Uterus (tissue), 4 donors: ENCODE data around the gene TIFAB. TPM values are rescaled to one million over a fixed set of nuclear protein-coding genes. Genes with fewer than 3 reads are reported as not detected.

Experiments used
- DNase-seq, 2 donors: peaks; one replicate each; pipeline ENCODE4 v3.0.0-alpha.2; 2019 to 2020
- H3K27ac ChIP-seq, 2 donors: fragments of 200-600 bp; sonication (generic); 1 replicate in 1 of 2; 2 replicates in 1 of 2; pipeline ENCODE4 v1.5.1; 2016 to 2018
- H3K27me3 ChIP-seq, 2 donors: fragments of 200-600 bp; sonication (generic); one replicate each; pipeline ENCODE4 v1.5.1; 2018 to 2019; ENCODE audit warnings: control low read depth in 1 of 2
- H3K36me3 ChIP-seq, 2 donors: fragments of 200-600 bp; sonication (generic); one replicate each; pipeline ENCODE4 v1.5.1; 2019; ENCODE audit warnings: control low read depth in 1 of 2
- H3K4me1 ChIP-seq, 2 donors: fragments of 200-600 bp; sonication (generic); one replicate each; pipeline ENCODE4 v1.5.1; 2018 to 2019; ENCODE audit warnings: control low read depth in 1 of 2
- H3K4me3 ChIP-seq, 2 donors: fragments of 200-600 bp; sonication (generic); 1 replicate in 1 of 2; 2 replicates in 1 of 2; pipeline ENCODE4 v1.5.1; 2018 to 2019; ENCODE audit warnings: mild to moderate bottlenecking in 1 of 2
- H3K9me3 ChIP-seq, 2 donors: fragments of 200-600 bp; sonication (generic); one replicate each; pipeline ENCODE4 v1.5.1; 2019; ENCODE audit warnings: control low read depth in 1 of 2
- POLR2A ChIP-seq, 2 donors: fragments of 450-650 bp; IDR thresholded peaks; one replicate each; pipeline ENCODE4 v1.6.1; 2016; ENCODE audit warnings: antibody characterized with exemption in 2 of 2, mild to moderate bottlenecking in 1 of 2, moderate library complexity in 1 of 2
- intact Hi-C: fragments of 100-400 bp; cut with DNase I; formaldehyde crosslinking; loops from one replicate; pipeline ENCODE4 v1.15.1; 2023; ENCODE audit warnings: low total_unique reads
- total RNA-seq, 4 donors: library from RNA; depleted of rRNA in 3 of 4; stranded (reverse); fragments of >200 nt in 3 of 4; gene quantifications; one replicate each; pipeline versions ENCODE4 v1.1.0 to v1.2.4, GENCODE V29; 2014 to 2023
- TF ChIP-seq, protein P1 (sequence below), 4 experiments: fragments of 200-600 bp in 2 of 4; fragments of 450-650 bp in 2 of 4; sonication (generic) in 2 of 4; IDR thresholded peaks; one replicate each; pipeline ENCODE4 v1.5.1; 2016 to 2019; ENCODE audit warnings: antibody characterized with exemption in 4 of 4, mild to moderate bottlenecking in 2 of 4, moderate library complexity in 1 of 4
- donor health status: DM: yes; HTN: yes; CAD: no.

TIFAB gene
- total RNA-seq, 4 donors from 2014 or later, result 0.28 TPM; not detected in 3

DNA sequence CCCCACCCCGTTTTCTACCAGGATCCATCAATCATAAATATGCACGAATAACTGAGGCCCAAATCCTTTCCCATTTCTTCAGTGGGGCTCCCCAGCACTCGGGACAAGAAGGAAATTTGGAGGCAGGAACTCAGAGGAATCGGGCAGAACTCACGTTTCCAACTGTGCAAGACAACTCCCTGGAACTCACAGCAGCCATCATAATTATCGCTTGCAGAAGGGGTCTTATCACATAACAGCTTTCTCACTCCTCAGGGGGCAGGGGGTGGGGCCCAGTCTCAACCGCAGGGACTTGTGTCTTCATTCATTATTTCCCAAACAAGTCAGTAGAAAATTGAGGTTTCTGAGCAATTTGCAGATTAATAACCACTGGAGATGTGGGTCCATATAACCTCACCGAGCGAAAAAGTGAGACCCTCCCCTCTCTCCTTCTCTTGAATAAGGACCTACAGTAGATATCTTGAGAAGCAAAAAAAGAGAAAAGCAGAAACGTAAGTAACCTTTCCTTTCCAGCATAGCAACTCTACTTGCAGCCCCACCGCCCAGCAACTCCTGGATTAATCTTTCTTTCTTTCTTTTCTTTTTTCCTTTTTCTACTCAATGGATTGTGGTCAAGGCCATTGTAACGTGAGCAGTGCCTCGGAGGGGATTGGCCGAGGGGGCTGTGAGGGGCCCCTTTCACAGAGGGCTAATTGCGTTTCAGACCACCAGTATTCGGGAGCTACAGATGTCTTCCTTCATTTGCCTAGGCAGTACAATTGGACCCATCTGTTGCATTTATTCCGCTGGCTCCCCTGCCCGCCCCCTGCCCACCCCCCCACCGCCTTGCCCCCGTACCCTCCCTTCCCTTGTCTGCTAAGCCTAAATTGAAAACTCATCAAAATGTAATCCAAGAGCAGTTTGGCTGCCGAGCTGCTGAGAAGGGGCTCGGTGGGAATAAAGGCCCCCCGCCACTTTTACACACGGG, 24.7 kb upstream of the TIFAB start:
- TF ChIP-seq, protein P1, sequence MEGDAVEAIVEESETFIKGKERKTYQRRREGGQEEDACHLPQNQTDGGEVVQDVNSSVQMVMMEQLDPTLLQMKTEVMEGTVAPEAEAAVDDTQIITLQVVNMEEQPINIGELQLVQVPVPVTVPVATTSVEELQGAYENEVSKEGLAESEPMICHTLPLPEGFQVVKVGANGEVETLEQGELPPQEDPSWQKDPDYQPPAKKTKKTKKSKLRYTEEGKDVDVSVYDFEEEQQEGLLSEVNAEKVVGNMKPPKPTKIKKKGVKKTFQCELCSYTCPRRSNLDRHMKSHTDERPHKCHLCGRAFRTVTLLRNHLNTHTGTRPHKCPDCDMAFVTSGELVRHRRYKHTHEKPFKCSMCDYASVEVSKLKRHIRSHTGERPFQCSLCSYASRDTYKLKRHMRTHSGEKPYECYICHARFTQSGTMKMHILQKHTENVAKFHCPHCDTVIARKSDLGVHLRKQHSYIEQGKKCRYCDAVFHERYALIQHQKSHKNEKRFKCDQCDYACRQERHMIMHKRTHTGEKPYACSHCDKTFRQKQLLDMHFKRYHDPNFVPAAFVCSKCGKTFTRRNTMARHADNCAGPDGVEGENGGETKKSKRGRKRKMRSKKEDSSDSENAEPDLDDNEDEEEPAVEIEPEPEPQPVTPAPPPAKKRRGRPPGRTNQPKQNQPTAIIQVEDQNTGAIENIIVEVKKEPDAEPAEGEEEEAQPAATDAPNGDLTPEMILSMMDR (IDR thresholded peaks at IDR 0.05), result no peak
- TF ChIP-seq POLR2A (IDR thresholded peaks at IDR 0.05), result no peak
- H3K27ac ChIP-seq, result no peak overlapping the region
- H3K27me3 ChIP-seq, result no peaks in the 10 kb centered on the region

GRCh38 chr5:135473956-135474670, 22.0 kb upstream of the TIFAB start:
- H3K4me1 ChIP-seq, result no peaks in the 10 kb centered on the region
- intact Hi-C loops, result no loop called here
- H3K36me3 ChIP-seq, result no peaks in the 10 kb centered on the region
- no peak overlapping the region for H3K27ac ChIP-seq
- TF ChIP-seq, protein P1 (IDR thresholded peaks at IDR 0.05), result no peak
- TF ChIP-seq POLR2A (IDR thresholded peaks at IDR 0.05), result no peak
- H3K4me3 ChIP-seq, result no peak overlapping the region
- H3K9me3 ChIP-seq, result no peaks in the 10 kb centered on the region
- no peak for DNase-seq
- H3K27me3 ChIP-seq, result no peaks in the 10 kb centered on the region

More for the DNA sequence above, 24.7 kb upstream of the TIFAB start:
- Histone ChIP-seq H3K4me3 (no peak overlapping the region), H3K4me1 (no peaks in the 10 kb centered on the region), H3K36me3 (no peaks in the 10 kb centered on the region), H3K9me3 (no peaks in the 10 kb centered on the region)
- DNase-seq, result no peak
- intact Hi-C loops, result no loop called here

DNA sequence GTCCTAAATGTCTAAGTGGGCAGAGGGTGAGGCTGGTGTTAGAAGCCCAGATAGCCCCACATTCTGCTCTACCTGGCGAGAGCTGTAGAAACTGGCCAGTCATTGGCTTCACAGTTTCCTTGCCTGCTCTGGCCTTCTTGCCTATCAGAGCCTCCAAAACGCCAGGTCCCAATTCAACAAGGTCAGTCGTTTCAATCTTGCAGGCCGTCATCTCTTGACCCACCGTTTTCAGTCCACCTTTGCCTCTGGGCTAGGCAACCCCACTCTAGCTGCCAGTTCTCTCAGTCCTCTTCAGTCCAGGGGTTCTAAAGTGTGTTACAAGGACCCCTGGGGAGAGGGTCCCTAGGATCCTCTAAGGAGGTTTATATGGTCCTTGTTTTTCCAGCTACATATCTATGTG, 20.0 kb upstream of the TIFAB start:
- Histone ChIP-seq H3K4me1 (no peaks in the 10 kb centered on the region), H3K9me3 (no peaks in the 10 kb centered on the region), H3K27ac (no peak overlapping the region), H3K36me3 (no peaks in the 10 kb centered on the region), H3K4me3 (no peak overlapping the region), H3K27me3 (peaks cover 0 to 3% of the 10 kb centered on the region in 2 donors)
- DNase-seq, result no peak
- TF ChIP-seq, protein P1 (IDR thresholded peaks at IDR 0.05), result no peak
- no peak for TF ChIP-seq POLR2A (IDR thresholded peaks at IDR 0.05)
- intact Hi-C loops, result no loop called here

- no peak for DNase-seq
- peaks cover 0 to 3% of the 10 kb centered on the region in 2 donors for H3K27me3 ChIP-seq
- intact Hi-C loops, result no loop called here
These were observed 19.6 kb upstream of the TIFAB start for GRCh38 chr5:135471726-135472125.

More at GRCh38 chr5:135471726-135472125, 19.6 kb upstream of the TIFAB start:
- H3K9me3 ChIP-seq, result no peaks in the 10 kb centered on the region
- TF ChIP-seq, protein P1 (IDR thresholded peaks at IDR 0.05), result no peak
- no peak for TF ChIP-seq POLR2A (IDR thresholded peaks at IDR 0.05)
- H3K36me3 ChIP-seq, result no peaks in the 10 kb centered on the region
- no peaks in the 10 kb centered on the region for H3K4me1 ChIP-seq
- H3K4me3 ChIP-seq, result no peak overlapping the region
- H3K27ac ChIP-seq, result no peak overlapping the region
